ENCODE data around the gene ARHGAP31. TPM values are rescaled to one million over a fixed set of nuclear protein-coding genes. Genes with fewer than 3 reads are reported as not detected.

Gene ARHGAP31
- total RNA-seq, 1 experiment from 2014 or later, result 7.2 TPM

DNA sequence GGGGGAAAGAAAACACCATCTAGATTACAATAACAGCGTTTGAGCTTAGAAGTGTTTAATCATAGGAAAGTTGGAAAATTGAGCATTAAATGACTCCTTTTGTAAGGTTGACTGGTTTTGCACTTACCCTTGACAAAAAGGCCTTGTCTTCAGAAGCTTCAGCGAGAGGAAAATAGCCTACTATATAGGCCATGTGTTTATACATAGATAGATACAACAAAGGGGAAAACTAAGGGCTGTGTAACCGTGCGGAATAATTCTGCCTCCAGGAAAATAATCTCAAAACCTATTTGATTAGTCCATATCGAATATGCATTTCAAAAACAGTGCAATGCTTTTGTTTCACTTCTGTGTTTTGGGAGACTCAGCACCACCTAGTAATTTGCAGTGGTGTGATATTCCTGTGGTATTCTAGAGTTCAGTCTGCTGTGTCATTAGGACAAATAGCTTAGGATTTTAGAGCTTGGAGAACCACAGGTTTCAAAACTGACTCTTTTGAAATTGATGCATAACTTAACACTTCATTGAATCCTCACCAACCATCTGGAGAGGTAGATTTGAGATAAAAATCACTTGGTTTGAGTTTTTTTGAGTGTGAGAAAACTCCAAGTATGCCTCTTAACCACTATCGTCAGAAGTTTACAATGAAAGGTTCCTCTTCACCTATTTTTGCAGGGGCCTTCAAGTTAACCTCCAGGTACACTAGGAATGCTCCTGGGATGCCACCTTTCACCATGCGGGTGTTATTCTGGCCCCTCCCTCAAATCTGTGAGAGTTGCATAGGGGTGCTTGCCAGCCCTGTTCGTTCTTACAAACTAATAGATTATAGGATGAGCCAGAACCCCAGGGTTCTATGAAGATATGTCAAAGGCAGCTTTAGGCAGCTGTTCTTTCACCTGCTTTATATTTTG, 1.9 kb downstream of the ARHGAP31 start (continued):
- TF ChIP-seq, protein P1, sequence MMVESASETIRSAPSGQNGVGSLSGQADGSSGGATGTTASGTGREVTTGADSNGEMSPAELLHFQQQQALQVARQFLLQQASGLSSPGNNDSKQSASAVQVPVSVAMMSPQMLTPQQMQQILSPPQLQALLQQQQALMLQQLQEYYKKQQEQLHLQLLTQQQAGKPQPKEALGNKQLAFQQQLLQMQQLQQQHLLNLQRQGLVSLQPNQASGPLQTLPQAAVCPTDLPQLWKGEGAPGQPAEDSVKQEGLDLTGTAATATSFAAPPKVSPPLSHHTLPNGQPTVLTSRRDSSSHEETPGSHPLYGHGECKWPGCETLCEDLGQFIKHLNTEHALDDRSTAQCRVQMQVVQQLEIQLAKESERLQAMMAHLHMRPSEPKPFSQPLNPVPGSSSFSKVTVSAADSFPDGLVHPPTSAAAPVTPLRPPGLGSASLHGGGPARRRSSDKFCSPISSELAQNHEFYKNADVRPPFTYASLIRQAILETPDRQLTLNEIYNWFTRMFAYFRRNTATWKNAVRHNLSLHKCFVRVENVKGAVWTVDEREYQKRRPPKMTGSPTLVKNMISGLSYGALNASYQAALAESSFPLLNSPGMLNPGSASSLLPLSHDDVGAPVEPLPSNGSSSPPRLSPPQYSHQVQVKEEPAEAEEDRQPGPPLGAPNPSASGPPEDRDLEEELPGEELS (CRISPR knock-in tag; IDR thresholded peaks at IDR 0.05), result no peak
- no peak for TF ChIP-seq ZNF425 (CRISPR knock-in tag; conservative IDR thresholded peaks at IDR 0.05)
- no peak for TF ChIP-seq GABPB1 (CRISPR knock-in tag; IDR thresholded peaks at IDR 0.05)
- TF ChIP-seq CBFB (CRISPR knock-in tag; IDR thresholded peaks at IDR 0.05; ENCODE audit: low read depth), result no peak
- TF ChIP-seq AFF4 (CRISPR knock-in tag; IDR thresholded peaks at IDR 0.05; ENCODE audit: borderline replicate concordance), result no peak
- TF ChIP-seq IRF2 (CRISPR knock-in tag; IDR thresholded peaks at IDR 0.05; ENCODE audit: borderline replicate concordance, low read depth), result no peak
- TF ChIP-seq, protein P2, sequence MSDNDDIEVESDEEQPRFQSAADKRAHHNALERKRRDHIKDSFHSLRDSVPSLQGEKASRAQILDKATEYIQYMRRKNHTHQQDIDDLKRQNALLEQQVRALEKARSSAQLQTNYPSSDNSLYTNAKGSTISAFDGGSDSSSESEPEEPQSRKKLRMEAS (CRISPR knock-in tag; IDR thresholded peaks at IDR 0.05), result no peak
- TF ChIP-seq SMAD3 (CRISPR knock-in tag; IDR thresholded peaks at IDR 0.05; ENCODE audit: borderline replicate concordance), result no peak

GRCh38 chr3:119296727-119297122, 2.5 kb downstream of the ARHGAP31 start:
- H3K27ac Mint-ChIP-seq, result no peak overlapping the region
- POLR2A ChIA-PET, result interaction anchor here (0.5 kb wide), 1 partner anchor 65 kb away, joined by 3 read pairs; no protein-coding TSS in a partner anchor
- no peak overlapping the region for H3K4me3 Mint-ChIP-seq
- H3K36me3 Mint-ChIP-seq, result no peaks in the 10 kb centered on the region
- H3K27me3 Mint-ChIP-seq (ENCODE audit: low read depth), result peaks cover 13% of the 10 kb centered on the region
- ATAC-seq (no peak), DNase-seq (ENCODE audit: low spot score) (no peak)
- H3K4me1 Mint-ChIP-seq, result peaks cover 42% of the 10 kb centered on the region
- H3K9me3 Mint-ChIP-seq, result no peaks in the 10 kb centered on the region
- CTCF ChIA-PET, result interaction anchor here (1.0 to 1.4 kb wide), 2 partner anchors 56 to 92 kb away, joined by 4 to 5 read pairs; no protein-coding TSS in a partner anchor
- no peak for TF ChIP-seq TCF7 (CRISPR knock-in tag; IDR thresholded peaks at IDR 0.05; ENCODE audit: low read depth)
- no peak for TF ChIP-seq ATF2 (CRISPR knock-in tag; IDR thresholded peaks at IDR 0.05; ENCODE audit: borderline replicate concordance, low read depth)
- TF ChIP-seq ZNF138 (CRISPR knock-in tag; conservative IDR thresholded peaks at IDR 0.05), result no peak
- no peak for TF ChIP-seq ZNF512 (CRISPR knock-in tag; IDR thresholded peaks at IDR 0.05; ENCODE audit: borderline replicate concordance)
- TF ChIP-seq GABPB1 (CRISPR knock-in tag; IDR thresholded peaks at IDR 0.05), result no peak
- TF ChIP-seq GRHL2 (CRISPR knock-in tag; IDR thresholded peaks at IDR 0.05; ENCODE audit: insufficient replicate concordance, severe bottlenecking), result no peak
- no peak for TF ChIP-seq FOXK1 (CRISPR knock-in tag; IDR thresholded peaks at IDR 0.05)
- no peak for TF ChIP-seq OVOL2 (CRISPR knock-in tag; IDR thresholded peaks at IDR 0.05; ENCODE audit: borderline replicate concordance)
- TF ChIP-seq CREM (CRISPR knock-in tag; IDR thresholded peaks at IDR 0.05), result no peak
- no peak for TF ChIP-seq ZMAT4 (CRISPR knock-in tag; IDR thresholded peaks at IDR 0.05)
- no peak for TF ChIP-seq SMAD3 (CRISPR knock-in tag; IDR thresholded peaks at IDR 0.05; ENCODE audit: borderline replicate concordance)
- no peak for TF ChIP-seq EMX1 (CRISPR knock-in tag; IDR thresholded peaks at IDR 0.05)
- TF ChIP-seq, protein P3, sequence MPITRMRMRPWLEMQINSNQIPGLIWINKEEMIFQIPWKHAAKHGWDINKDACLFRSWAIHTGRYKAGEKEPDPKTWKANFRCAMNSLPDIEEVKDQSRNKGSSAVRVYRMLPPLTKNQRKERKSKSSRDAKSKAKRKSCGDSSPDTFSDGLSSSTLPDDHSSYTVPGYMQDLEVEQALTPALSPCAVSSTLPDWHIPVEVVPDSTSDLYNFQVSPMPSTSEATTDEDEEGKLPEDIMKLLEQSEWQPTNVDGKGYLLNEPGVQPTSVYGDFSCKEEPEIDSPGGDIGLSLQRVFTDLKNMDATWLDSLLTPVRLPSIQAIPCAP (CRISPR knock-in tag; IDR thresholded peaks at IDR 0.05), result no peak

All from WTC11 (cell line).